ENCODE results near the gene SIK1.
A peak's percentile ranks its signal among the peaks of the same experiment; 100 is the strongest.

Gene SIK1

GRCh38 chr21:43370091-43370658 lies 56.8 kb downstream of the SIK1 start:
- TF ChIP-seq CTCF (conservative IDR thresholded peaks at IDR 0.05; ENCODE audit: low read depth, low read length): no peak
- no peak overlapping the region for H3K4me3 ChIP-seq (ENCODE audit: low read depth, low read length)
- no peak for DNase-seq (ENCODE audit: low read depth)

- no peak overlapping the region for H3K4me3 ChIP-seq (ENCODE audit: low read depth, low read length)
- DNase-seq (ENCODE audit: low read depth): no peak
- no peak for TF ChIP-seq CTCF (conservative IDR thresholded peaks at IDR 0.05; ENCODE audit: low read depth, low read length)
Measured at GRCh38 chr21:43369596-43370090, 57.3 kb downstream of the SIK1 start.

DNA sequence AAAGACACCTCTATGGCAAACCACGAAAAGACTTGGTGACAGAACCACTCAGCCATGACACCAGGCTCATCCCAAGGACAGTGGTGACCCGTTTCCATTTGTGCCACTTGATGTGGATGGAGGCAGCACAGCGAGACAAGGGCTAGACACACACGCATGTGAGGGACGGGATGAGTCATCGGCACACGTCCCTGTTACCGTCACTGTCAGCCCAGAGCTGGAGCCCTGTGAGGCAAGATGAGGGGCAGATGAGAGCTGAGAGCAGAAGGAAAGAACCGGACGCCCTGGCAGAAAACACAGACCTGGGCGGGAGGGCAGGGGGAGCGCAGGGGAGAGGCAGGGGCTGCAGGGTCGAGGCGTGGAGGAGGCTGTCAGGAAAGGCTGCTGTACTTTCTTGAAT lies 57.8 kb downstream of the SIK1 start:
- DNase-seq (ENCODE audit: low read depth): peak; percentile 36
- no peak overlapping the region for H3K4me3 ChIP-seq (ENCODE audit: low read depth, low read length)
- no peak for TF ChIP-seq CTCF (conservative IDR thresholded peaks at IDR 0.05; ENCODE audit: low read depth, low read length)

DNA sequence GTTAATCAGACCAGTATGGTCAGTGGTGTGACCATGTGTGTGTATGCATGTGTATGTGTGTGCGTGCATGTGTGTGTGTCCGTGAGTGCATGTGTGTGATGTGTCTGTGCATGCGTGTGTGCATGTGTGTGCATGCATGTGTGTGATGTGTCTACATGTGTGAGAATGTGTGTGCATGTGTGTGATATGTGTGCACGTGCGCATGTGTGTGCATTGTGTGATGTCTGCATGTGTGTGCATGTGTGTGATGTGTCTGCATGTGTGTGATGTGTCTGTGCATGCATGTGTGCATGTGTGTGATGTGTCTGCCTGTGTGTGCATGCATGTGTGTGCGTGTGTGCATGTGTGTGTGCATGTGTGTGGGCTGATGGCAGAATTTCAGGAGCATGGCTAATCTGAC lies 58.2 kb downstream of the SIK1 start:
- H3K4me3 ChIP-seq (ENCODE audit: low read depth, low read length): no peak overlapping the region
- DNase-seq (ENCODE audit: low read depth): no peak
- TF ChIP-seq CTCF (conservative IDR thresholded peaks at IDR 0.05; ENCODE audit: low read depth, low read length): no peak

- DNase-seq (ENCODE audit: low read depth): no peak
Measured at GRCh38 chr21:43367859-43368258, 59.1 kb downstream of the SIK1 start.

DNA sequence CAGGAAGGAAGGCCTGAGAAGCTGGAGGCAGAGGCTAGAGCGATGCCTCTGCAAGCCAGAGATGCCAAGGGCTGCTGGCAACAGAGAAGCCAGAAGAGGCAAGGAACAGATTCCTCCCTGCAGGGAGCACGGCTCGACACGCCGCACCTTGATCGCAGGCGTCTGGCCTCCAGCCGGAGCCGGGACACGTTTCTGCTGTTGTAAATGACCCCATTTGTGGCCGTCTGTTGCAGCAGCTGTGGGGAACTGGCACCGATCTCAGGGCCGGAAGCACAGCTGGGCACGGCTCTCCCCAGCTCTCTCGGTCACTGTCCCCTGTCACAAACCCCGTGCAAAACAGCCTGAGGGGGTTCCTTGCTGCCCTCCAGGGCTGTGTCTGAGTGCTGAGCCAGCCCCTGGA lies 59.6 kb downstream of the SIK1 start:
- no peak for TF ChIP-seq CTCF (conservative IDR thresholded peaks at IDR 0.05; ENCODE audit: low read depth, low read length)
- no peak for DNase-seq (ENCODE audit: low read depth)
- H3K4me3 ChIP-seq (ENCODE audit: low read depth, low read length): no peak overlapping the region

More at GRCh38 chr21:43367859-43368258, 59.1 kb downstream of the SIK1 start:
- TF ChIP-seq CTCF (conservative IDR thresholded peaks at IDR 0.05; ENCODE audit: low read depth, low read length): no peak
- H3K4me3 ChIP-seq (ENCODE audit: low read depth, low read length): no peak overlapping the region

- no peak for TF ChIP-seq CTCF (conservative IDR thresholded peaks at IDR 0.05; ENCODE audit: low read depth, low read length)
- DNase-seq (ENCODE audit: low read depth): no peak
- H3K4me3 ChIP-seq (ENCODE audit: low read depth, low read length): no peak overlapping the region
Measured at GRCh38 chr21:43366656-43367055, 60.3 kb downstream of the SIK1 start.
